ENCODE results near the gene CLCN6.

CLCN6 gene

GRCh38 chr1:11805422-11806306 is at the start of gene CLCN6, which contains the start of gene MTHFR:
TSS of gene CLCN6 (plus strand) at chr1:11806191. CDS start at chr1:11806263, 72 bp downstream.
TSS of gene MTHFR (minus strand) at chr1:11805964. CDS start at chr1:11803116, 2,848 bp downstream.
- DNase-seq = peak; percentile 99

GRCh38 chr1:11757047-11757446 is 48.9 kb upstream of the CLCN6 start:
- DNase-seq = no peak

- no peak for DNase-seq
Measured at GRCh38 chr1:11759791-11760190, 46.2 kb upstream of the CLCN6 start.

GRCh38 chr1:11761285-11761684 is 44.7 kb upstream of the CLCN6 start:
- DNase-seq = no peak

- no peak for DNase-seq
Measured at GRCh38 chr1:11761988-11762406, 44.0 kb upstream of the CLCN6 start, which contains the start of gene C1orf167. TSS of gene C1orf167 (plus strand) at chr1:11762193. CDS start at chr1:11764401, 2,208 bp downstream.

GRCh38 chr1:11764115-11764514 is 41.9 kb upstream of the CLCN6 start:
- DNase-seq = no peak

- DNase-seq = no peak
Measured at GRCh38 chr1:11764519-11764918, 41.5 kb upstream of the CLCN6 start.

GRCh38 chr1:11765661-11766428 is 40.1 kb upstream of the CLCN6 start:
- no peak for DNase-seq

GRCh38 chr1:11766429-11766776 is 39.6 kb upstream of the CLCN6 start:
- DNase-seq = no peak

GRCh38 chr1:11767922-11768704 is 37.9 kb upstream of the CLCN6 start:
- no peak for DNase-seq

GRCh38 chr1:11768821-11769220 is 37.2 kb upstream of the CLCN6 start:
- DNase-seq = no peak

- no peak for DNase-seq
Measured at GRCh38 chr1:11769274-11769673, 36.7 kb upstream of the CLCN6 start.

GRCh38 chr1:11770011-11770410 is 36.0 kb upstream of the CLCN6 start:
- DNase-seq = no peak

- no peak for DNase-seq
Measured at GRCh38 chr1:11771481-11772043, 34.4 kb upstream of the CLCN6 start.

GRCh38 chr1:11772458-11772857 is 33.5 kb upstream of the CLCN6 start:
- DNase-seq = peak; percentile 75

GRCh38 chr1:11774753-11775152 is 31.2 kb upstream of the CLCN6 start:
- DNase-seq = no peak

- no peak for DNase-seq
Measured at GRCh38 chr1:11777658-11778322, 28.2 kb upstream of the CLCN6 start.

- no peak for DNase-seq
Measured at GRCh38 chr1:11778336-11778735, 27.7 kb upstream of the CLCN6 start.

- DNase-seq = no peak
Measured at GRCh38 chr1:11778844-11779623, 27.0 kb upstream of the CLCN6 start.

- no peak for DNase-seq
Measured at GRCh38 chr1:11779715-11780379, 26.1 kb upstream of the CLCN6 start.

Measured in MV-4-11 (cell line).